ENCODE results near the gene TBRG4.
"Not testable (repeated sequence)": the region's sequence is repeated elsewhere in the genome, so short reads cannot be mapped to it uniquely, and the experiment has no call there.

TBRG4 gene

DNA sequence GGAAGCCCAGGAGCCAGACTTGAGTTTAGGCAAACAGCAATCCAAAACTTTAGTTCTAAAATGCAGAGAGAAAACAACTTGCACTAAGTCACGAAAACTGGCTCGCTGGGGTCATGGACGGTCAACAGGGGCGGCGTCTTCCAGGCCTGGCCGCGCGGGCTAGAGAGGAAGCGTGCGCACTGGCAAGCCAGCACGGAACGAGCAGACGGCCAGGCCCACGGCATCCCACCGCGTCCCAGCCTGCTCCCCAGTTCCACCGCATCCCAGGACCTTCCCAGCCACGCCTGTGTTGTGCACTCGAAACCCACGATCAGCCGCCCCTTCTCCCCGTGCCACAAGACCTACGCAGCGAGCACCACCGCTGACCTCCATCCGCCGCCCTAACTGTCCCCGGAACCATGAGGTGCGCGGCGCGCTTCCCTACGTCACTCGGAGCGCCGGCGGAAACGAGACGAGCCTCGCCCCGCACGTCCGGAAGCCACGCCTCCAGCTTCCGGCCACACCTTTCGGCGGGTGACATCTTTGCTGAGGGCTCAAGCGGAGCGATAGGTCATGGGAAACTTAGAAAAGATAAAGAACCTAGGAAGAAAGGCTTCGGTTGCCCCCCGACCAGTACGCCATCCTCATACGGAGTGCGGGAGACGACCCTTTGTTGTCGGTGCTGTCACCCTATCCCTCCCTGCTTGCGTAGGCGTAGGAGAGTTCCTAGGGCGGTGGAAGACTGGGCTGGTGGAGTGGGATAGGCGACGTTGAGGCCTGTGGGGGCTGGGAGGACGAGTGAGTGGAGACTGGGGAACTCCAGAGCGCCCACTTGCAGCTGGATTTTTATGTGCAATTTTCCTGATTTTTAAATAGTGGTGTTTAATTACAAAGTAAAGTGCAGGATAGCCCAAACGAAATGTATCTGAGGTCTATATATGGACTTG is at the start of gene TBRG4:
Gene TBRG4, minus strand, starts transcription at position 400 of the 926 bp plus-strand sequence. CDS start 2,460 bp downstream, outside the sequence.
- DNase-seq (ENCODE audit: low spot score) = peak; percentile 96

DNA sequence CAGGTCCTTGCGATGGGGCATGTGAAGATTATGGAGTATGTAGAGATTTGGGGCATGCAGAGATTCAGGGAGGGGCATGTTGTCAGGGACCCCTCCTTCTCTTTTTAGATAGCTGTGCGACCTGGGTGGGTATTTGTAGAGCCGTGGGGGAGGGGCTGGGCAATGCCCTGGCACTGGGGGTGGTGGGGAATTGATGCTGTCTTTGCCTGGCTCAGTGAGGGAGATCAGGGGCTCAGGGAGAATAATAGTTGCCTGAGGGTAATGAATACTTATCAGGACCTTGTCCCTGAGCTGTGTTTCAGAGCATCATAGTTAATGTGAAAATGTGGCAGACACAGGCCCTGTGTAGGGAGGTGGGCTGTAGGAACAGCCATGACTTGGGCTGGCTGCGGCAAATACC is 49.6 kb upstream of the TBRG4 start:
- DNase-seq (ENCODE audit: low spot score) = peak; percentile 10

- peak; percentile 26 for DNase-seq (ENCODE audit: low spot score)
Observed at GRCh38 chr7:45160417-45160881, 49.0 kb upstream of the TBRG4 start.

DNA sequence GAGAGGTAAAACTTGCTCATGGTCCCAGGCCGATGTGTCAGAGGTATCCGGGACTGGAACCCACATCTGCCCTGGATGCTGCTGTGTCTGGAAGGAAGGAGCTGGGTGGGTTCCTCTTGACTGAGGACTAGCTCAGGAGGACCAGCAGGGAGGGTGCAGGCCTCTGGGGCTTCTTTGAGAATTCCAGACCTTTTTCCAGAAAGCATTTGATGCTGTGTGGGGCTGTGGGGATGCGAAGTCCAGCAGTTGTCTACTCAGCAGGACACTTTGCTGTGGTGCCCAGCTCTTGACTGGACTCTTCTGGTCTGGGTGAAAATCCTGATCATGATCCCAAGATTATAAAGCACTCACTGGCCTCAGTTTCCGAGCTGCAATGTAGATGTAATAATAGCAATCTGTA is 47.8 kb upstream of the TBRG4 start:
- DNase-seq (ENCODE audit: low spot score) = peak; percentile 3

DNA sequence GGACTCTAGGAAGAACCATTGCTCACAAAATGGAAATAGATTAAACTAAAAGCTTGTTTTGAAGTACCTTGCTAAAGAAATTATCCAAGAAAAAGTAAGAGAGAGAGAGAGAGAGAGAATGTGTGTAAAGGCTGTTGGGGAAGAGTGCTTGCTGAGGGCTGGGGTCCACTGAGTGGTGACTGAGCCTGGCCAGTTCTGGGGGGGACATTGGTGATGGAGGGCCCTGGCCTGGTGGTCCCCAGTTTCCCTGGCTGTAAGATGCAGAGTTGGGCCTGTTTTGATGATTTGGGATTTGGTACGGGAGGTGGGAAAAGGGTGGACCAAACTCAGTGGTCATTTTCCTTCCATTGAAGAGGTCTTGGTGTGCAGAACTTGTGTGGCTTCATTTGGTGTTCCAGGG is 47.0 kb upstream of the TBRG4 start:
- DNase-seq (ENCODE audit: low spot score) = no peak

DNA sequence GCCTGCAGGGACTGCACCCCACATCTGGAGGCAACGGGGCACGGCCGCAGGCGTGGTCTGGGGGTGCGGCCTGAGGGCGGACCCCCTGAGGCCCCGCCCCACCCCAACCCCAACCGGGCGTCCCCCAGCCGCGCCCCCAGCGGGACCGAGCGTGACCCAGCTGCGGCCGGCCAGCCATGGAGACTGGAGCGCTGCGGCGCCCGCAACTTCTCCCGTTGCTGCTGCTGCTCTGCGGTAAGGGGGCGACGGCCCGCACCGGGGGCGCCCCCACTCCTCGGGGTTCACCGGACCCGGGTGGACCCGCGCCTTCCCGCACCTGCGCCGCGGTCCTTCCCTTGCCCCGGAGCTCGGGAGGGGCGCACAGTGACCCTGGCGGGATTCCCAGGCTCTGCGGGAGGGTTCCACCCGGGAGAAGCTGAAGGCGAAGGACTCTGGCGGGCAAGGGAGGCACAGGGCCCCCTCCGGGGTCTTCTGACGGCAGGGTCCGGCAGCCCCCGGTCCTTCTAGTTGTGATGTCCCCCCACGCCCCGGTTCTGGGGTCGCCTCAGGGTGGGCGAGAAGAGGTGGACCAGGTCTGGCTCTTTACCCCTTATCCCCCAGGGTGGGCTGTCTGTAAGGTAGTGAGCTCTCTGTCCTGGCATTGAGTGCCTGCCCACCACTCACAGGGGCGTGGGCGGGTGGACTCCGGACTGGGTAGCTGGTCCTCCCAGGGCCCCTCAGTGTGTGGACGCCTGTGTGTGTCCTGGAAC is 46.3 kb upstream of the TBRG4 start, which contains the start of gene RAMP3:
Gene RAMP3, plus strand, starts transcription at position 139 of the 749 bp plus-strand sequence. Its CDS starts 38 bp downstream, at position 177.
- DNase-seq (ENCODE audit: low spot score) = no peak

DNA sequence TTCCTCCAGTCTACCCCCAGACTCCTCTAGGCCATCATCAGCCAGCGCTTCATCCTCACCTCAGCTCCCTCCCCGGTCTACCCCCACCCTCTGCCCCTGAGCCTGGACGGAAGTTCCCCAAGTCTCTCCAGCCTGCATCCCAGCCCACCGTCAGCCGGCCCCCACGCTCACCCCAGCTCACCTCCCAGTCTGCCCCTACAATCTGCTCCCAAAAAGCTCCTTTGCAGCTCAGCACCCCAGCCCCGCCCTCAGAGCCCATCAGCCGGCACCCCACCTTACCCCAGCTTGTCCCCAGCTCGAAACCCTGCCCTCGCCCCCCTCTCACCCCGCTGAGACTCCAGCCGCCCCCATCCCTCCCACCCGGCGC is 45.8 kb upstream of the TBRG4 start:
- DNase-seq (ENCODE audit: low spot score) = no peak

- DNase-seq (ENCODE audit: low spot score) = no peak
Observed at GRCh38 chr7:45156516-45157272, 45.2 kb upstream of the TBRG4 start.

- no peak for DNase-seq (ENCODE audit: low spot score)
Observed at GRCh38 chr7:45155941-45156340, 44.4 kb upstream of the TBRG4 start.

- no peak for DNase-seq (ENCODE audit: low spot score)
Observed at GRCh38 chr7:45155357-45155900, 43.9 kb upstream of the TBRG4 start.

- not testable (repeated sequence) for DNase-seq (ENCODE audit: low spot score)
Observed at GRCh38 chr7:45153861-45154260, 42.4 kb upstream of the TBRG4 start.

GRCh38 chr7:45153233-45153632 is 41.7 kb upstream of the TBRG4 start:
- no peak for DNase-seq (ENCODE audit: low spot score)

- DNase-seq (ENCODE audit: low spot score) = no peak
Observed at GRCh38 chr7:45151967-45152366, 40.5 kb upstream of the TBRG4 start.

DNA sequence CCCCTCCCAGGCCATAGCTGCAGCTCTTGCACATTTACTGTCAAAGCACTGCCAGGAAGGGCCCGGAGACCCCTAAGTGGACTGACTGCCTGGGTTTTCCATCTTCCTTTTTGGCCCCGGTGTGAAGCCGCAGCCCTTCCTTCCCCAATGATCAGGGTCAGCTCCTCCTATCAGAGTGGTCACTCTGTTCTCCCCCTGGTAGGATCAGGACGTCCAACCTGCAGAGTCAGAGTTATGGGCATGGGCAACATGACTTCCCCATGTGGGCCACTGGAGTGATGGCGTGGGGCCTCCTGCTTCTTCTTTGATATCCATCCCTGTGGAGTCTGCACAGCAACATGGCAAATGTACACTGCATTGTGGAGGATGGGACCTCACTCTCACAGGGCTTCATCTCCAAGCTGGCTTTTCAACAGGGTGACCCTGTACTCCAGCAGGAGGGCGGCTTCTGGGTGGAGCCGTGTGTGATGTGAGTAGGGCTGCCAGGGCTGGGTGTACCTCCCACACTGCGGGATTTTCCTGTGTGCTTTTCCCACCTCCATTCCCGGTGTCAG is 39.7 kb upstream of the TBRG4 start:
- peak; percentile 21 for DNase-seq (ENCODE audit: low spot score)

- DNase-seq (ENCODE audit: low spot score) = peak; percentile 9
Observed at GRCh38 chr7:45150199-45150598, 38.7 kb upstream of the TBRG4 start.

- peak; percentile 9 for DNase-seq (ENCODE audit: low spot score)
Observed at GRCh38 chr7:45149606-45150005, 38.1 kb upstream of the TBRG4 start.

GRCh38 chr7:45148653-45148973 is 37.1 kb upstream of the TBRG4 start:
- no peak for DNase-seq (ENCODE audit: low spot score)

GRCh38 chr7:45147858-45148652 is 36.6 kb upstream of the TBRG4 start:
- DNase-seq (ENCODE audit: low spot score) = peak; percentile 26

DNA sequence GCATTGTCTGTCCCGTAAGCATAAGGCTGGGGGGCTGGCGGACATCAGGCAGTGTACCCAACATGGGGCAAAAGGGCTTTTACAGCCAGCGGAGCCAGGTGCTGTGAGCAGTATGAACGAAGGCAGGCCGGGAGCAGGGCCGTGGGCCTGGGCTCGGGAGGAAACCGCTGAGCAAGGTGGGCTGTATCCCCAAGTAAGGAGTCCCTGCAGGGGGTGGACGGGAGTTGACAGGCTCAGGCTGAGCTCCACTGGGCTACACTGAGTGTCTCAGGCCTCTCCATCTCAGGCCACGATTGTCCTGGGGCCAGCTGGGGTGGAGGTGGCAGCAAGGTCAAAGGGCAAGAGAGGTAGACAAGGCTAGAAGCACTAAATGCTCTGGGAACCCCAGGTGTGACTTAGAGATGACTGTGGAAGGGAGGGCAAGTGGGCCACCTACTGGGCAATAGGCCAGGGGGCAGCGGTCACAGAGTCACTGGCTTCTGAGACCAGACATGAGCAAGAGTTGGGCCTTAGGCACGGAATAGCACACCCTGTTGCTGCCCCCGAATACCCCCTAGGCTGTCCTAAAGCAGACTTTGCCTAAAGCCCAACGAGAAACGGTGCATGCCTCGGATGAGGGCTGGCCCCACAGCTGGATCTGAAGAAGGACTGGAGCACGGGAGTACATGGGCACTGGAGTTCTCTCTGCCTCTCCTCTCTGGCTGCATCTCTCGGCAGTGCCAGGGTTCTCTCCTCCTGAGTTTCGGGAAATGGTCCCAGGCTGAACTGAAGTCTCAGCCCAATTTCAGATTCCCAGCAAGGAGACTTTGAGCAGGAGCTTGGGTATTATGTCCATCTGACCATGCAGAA is 35.3 kb upstream of the TBRG4 start:
- peak; percentile 26 for DNase-seq (ENCODE audit: low spot score)

GRCh38 chr7:45145881-45146280 is 34.4 kb upstream of the TBRG4 start:
- DNase-seq (ENCODE audit: low spot score) = peak; percentile 12

Data from D341Med (cell line).